ENCODE measurements around the gene LRP1.
A peak's percentile ranks its signal among the peaks of the same experiment; 100 is the strongest.

DNA sequence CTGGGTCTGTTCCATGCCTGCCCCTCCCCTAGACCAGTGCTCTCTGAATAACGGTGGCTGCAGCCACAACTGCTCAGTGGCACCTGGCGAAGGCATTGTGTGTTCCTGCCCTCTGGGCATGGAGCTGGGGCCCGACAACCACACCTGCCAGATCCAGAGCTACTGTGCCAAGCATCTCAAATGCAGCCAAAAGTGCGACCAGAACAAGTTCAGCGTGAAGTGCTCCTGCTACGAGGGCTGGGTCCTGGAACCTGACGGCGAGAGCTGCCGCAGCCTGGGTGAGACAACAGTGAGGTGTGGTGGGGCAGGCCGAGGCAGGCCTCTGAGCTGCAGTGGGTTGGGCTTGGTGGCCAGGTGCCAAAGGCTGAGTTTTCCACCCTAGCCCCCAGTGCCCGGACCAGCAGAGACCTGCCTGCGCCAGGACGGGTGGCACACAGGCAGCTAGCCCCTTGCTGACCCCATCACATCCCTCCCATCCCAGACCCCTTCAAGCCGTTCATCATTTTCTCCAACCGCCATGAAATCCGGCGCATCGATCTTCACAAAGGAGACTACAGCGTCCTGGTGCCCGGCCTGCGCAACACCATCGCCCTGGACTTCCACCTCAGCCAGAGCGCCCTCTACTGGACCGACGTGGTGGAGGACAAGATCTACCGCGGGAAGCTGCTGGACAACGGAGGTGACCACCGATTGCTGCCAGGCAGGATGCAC is 47.3 kb downstream of the LRP1 start:
- TF ChIP-seq POLR2A (IDR thresholded peaks at IDR 0.05; ENCODE audit: extremely low read depth, insufficient read length): no peak
- TF ChIP-seq, protein P1, sequence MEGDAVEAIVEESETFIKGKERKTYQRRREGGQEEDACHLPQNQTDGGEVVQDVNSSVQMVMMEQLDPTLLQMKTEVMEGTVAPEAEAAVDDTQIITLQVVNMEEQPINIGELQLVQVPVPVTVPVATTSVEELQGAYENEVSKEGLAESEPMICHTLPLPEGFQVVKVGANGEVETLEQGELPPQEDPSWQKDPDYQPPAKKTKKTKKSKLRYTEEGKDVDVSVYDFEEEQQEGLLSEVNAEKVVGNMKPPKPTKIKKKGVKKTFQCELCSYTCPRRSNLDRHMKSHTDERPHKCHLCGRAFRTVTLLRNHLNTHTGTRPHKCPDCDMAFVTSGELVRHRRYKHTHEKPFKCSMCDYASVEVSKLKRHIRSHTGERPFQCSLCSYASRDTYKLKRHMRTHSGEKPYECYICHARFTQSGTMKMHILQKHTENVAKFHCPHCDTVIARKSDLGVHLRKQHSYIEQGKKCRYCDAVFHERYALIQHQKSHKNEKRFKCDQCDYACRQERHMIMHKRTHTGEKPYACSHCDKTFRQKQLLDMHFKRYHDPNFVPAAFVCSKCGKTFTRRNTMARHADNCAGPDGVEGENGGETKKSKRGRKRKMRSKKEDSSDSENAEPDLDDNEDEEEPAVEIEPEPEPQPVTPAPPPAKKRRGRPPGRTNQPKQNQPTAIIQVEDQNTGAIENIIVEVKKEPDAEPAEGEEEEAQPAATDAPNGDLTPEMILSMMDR (IDR thresholded peaks at IDR 0.05; ENCODE audit: low read depth, low read length): peak; percentile 83
- no peak for TF ChIP-seq MYC (IDR thresholded peaks at IDR 0.05; ENCODE audit: low read depth, low read length)
